ENCODE measurements around the gene CGB8. TPM values are rescaled to one million over a fixed set of nuclear protein-coding genes. Genes with fewer than 3 reads are reported as not detected.
A peak's percentile ranks its signal among the peaks of the same experiment; 100 is the strongest.

Gene CGB8
- total RNA-seq, 1 experiment from 2014 or later, result 31.4 TPM

GRCh38 chr19:49006905-49007304, 42.0 kb downstream of the CGB8 start:
- DNase-seq (ENCODE audit: low read depth), result no peak

DNA sequence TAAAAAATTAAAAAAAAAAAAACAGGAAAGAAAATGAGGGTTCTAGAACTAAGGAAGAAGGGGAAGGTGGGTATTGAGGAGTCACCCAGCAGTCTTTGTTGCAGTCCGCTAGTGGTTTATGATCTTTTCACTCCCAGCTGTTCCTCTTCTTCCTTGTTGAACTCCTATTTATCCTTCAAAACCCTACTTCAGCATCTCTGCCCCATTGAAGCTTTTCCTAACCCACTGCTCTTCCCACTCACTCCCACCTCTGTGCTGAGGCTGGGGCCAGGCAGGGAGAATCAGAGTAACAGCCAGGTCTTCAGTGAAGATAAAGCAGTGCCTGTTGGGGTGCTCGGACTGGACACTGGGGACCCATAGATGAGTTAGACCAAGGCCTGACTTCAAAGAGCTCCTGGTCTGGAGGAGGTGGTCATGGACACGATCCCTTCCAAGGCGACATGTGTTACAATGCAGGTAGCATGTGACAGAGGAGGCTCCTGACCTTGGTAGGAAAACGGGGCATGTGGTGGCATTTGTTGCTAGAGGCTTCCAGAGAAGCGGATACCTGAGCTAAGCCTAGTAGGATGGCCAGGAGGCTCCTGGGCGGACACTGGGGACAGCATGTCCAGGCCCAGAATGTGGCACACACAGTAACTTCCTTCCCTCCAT, 43.8 kb downstream of the CGB8 start:
- no peak for DNase-seq (ENCODE audit: low read depth)

DNA sequence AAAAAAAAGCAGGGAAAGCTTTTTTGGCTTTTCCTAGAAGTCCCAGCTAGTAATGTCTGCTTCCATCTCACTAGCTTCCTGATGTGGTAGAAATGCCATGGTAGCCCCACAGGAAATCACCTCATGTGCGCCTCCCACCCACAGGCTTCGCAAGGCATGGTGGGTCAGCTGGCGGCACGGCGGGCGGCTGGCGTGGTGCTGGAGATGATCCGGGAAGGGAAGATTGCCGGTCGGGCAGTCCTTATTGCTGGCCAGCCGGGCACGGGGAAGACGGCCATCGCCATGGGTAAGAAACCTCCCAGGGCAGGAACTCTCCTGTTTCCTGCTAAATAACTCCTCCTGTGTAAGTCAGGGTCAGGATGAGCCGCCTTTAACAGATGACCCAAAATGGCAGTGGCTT, 44.8 kb downstream of the CGB8 start:
- DNase-seq (ENCODE audit: low read depth), result no peak

GRCh38 chr19:48999481-49000325, 49.2 kb downstream of the CGB8 start:
- DNase-seq (ENCODE audit: low read depth), result peak; percentile 78

DNA sequence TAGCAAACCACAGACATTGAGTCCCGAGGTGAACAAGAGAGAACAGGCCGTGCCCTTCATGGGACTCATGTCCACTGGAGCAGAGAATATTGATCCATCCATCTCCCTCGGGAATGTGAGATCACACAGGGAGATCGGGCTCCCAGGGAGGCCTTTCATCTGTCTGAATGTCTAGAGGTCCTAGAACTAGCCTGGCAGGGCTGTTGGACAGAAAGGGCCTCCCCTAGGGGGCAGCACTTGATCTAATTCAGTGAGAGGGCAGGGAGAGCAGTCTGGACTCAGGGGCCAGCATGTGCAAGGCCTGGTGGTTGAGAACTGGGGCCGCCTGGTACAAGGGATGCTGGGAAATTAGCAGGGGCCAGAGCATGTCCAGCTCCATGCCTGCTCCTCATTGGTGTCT, 50.9 kb downstream of the CGB8 start:
- peak; percentile 66 for DNase-seq (ENCODE audit: low read depth)

Other genes with a start within 250 kb of the CGB8 start
- gene BCAT2, start 238.1 kb downstream of the CGB8 start, total RNA-seq (2014; rRNA removed; shearing (Covaris generic)), result 29.5 and 36.7 TPM in 2 replicates
- gene HSD17B14, start 212.6 kb downstream of the CGB8 start, total RNA-seq (2014; rRNA removed; shearing (Covaris generic)), result 0.69 TPM in 1 of 2 replicates, not detected in the other
- gene PLEKHA4, start 180.5 kb downstream of the CGB8 start, total RNA-seq (2014; rRNA removed; shearing (Covaris generic)), result 2.1 and 4.5 TPM in 2 replicates
- gene PPP1R15A, start 176.7 kb downstream of the CGB8 start, total RNA-seq (2014; rRNA removed; shearing (Covaris generic)), result 50.7 and 56.2 TPM in 2 replicates
- gene TULP2, start 150.4 kb downstream of the CGB8 start, total RNA-seq (2014; rRNA removed; shearing (Covaris generic)), result not detected in 2 replicates
- 105 and 106 TPM in 2 replicates for gene NUCB1, start 148.8 kb downstream of the CGB8 start, total RNA-seq (2014; rRNA removed; shearing (Covaris generic))
- gene DHDH, start 115.4 kb downstream of the CGB8 start, total RNA-seq (2014; rRNA removed; shearing (Covaris generic)), result not detected in 2 replicates
- 43.7 and 54.2 TPM in 2 replicates for gene BAX, start 94.2 kb downstream of the CGB8 start, total RNA-seq (2014; rRNA removed; shearing (Covaris generic))
- gene FTL, start 83.8 kb downstream of the CGB8 start, total RNA-seq (2014; rRNA removed; shearing (Covaris generic)), result 754 and 855 TPM in 2 replicates
- 19.2 and 36.8 TPM in 2 replicates for gene GYS1, start 55.8 kb downstream of the CGB8 start, total RNA-seq (2014; rRNA removed; shearing (Covaris generic))
- gene RUVBL2, start 55.2 kb downstream of the CGB8 start, total RNA-seq (2014; rRNA removed; shearing (Covaris generic)), result 550 and 590 TPM in 2 replicates
- gene LHB, start 32.0 kb downstream of the CGB8 start, total RNA-seq (2014; rRNA removed; shearing (Covaris generic)), result 0.60 and 4.0 TPM in 2 replicates
- 5.3 and 11.9 TPM in 2 replicates for gene CGB3, start 24.8 kb downstream of the CGB8 start, total RNA-seq (2014; rRNA removed; shearing (Covaris generic))
- 2.2 TPM in 1 of 2 replicates, not detected in the other for gene CGB2, start 17.2 kb downstream of the CGB8 start, total RNA-seq (2014; rRNA removed; shearing (Covaris generic))
- not detected in 2 replicates for gene CGB1, start 12.2 kb downstream of the CGB8 start, total RNA-seq (2014; rRNA removed; shearing (Covaris generic))
- 22.0 and 35.7 TPM in 2 replicates for gene CGB5, start 5.3 kb downstream of the CGB8 start, total RNA-seq (2014; rRNA removed; shearing (Covaris generic))
- 4.3 and 6.8 TPM in 2 replicates for gene CGB7, start 8.6 kb upstream of the CGB8 start, total RNA-seq (2014; rRNA removed; shearing (Covaris generic))
- not detected in 2 replicates for gene NTF4, start 15.7 kb upstream of the CGB8 start, total RNA-seq (2014; rRNA removed; shearing (Covaris generic))
- gene KCNA7, start 23.6 kb upstream of the CGB8 start, total RNA-seq (2014; rRNA removed; shearing (Covaris generic)), result not detected in 2 replicates
- 179 and 191 TPM in 2 replicates for gene SNRNP70, start 36.3 kb upstream of the CGB8 start, total RNA-seq (2014; rRNA removed; shearing (Covaris generic))
- 6.7 and 7.2 TPM in 2 replicates for gene LIN7B, start 65.3 kb upstream of the CGB8 start, total RNA-seq (2014; rRNA removed; shearing (Covaris generic))
- gene C19orf73, start 70.0 kb upstream of the CGB8 start, total RNA-seq (2014; rRNA removed; shearing (Covaris generic)), result 2.3 and 2.6 TPM in 2 replicates
- gene PPFIA3, start 70.4 kb upstream of the CGB8 start, total RNA-seq (2014; rRNA removed; shearing (Covaris generic)), result 5.4 and 10.4 TPM in 2 replicates
- gene HRC, start 106.3 kb upstream of the CGB8 start, total RNA-seq (2014; rRNA removed; shearing (Covaris generic)), result not detected in 2 replicates
- 2.1 and 31.7 TPM in 2 replicates for gene TRPM4, start 108.7 kb upstream of the CGB8 start, total RNA-seq (2014; rRNA removed; shearing (Covaris generic))

Data from Daoy (cell line).